Measurements from ENCODE around the gene PTPRN2. TPM values are rescaled to one million over a fixed set of nuclear protein-coding genes. Genes with fewer than 3 reads are reported as not detected.

Gene PTPRN2
- total RNA-seq, 2 experiments from 2014 or later: 0.70 TPM; not detected in 1

- intact Hi-C loops (cut with micrococcal nuclease; ENCODE audit: unreplicated experiment): no loop called here
- no peak overlapping the region for H2AFZ ChIP-seq (ENCODE audit: low read length)
- ChIA-PET POLR2A (no interaction called here), CTCF (ENCODE audit: unreplicated experiment) (no interaction called here)
- H3K79me2 ChIP-seq (ENCODE audit: insufficient read depth, low read depth, low read length): no peaks in the 10 kb centered on the region
- no peak for TF ChIP-seq CTCF (conservative IDR thresholded peaks at IDR 0.05; ENCODE audit: low read length)
- TF ChIP-seq EZH2phosphoT487 (IDR thresholded peaks at IDR 0.05; ENCODE audit: borderline replicate concordance, low read depth, low read length): no peak
- DNase-seq (ENCODE audit: low spot score): no peak
- no peaks in the 10 kb centered on the region for H4K20me1 ChIP-seq (ENCODE audit: insufficient read depth, low read length)
- H3K9me2 ChIP-seq (ENCODE audit: insufficient read depth, low read length): no peaks in the 10 kb centered on the region
- H3K27ac ChIP-seq (ENCODE audit: low read depth, low read length, poor library complexity, severe bottlenecking): no peak overlapping the region
- BruUV-seq (replicated peaks): no TSS peak
- peaks cover 20% of the 10 kb centered on the region; the same call in 1 of the 2 replicates for H3K36me3 ChIP-seq (ENCODE audit: insufficient read depth, low read length)
- no peak overlapping the region for H3K4me3 ChIP-seq (ENCODE audit: low read depth, low read length, poor library complexity, severe bottlenecking)
- no peak overlapping the region for H3K4me2 ChIP-seq (ENCODE audit: low read length)
- no peaks in the 10 kb centered on the region for H3K4me1 ChIP-seq (ENCODE audit: insufficient read depth, low read length, poor library complexity, severe bottlenecking)
- H3K9me3 ChIP-seq (ENCODE audit: low read length): no peaks in the 10 kb centered on the region
Observed at GRCh38 chr7:158602905-158603772, 15.5 kb upstream of the PTPRN2 start.

- no peaks in the 10 kb centered on the region for H3K9me3 ChIP-seq (ENCODE audit: low read length)
- peaks cover 13% of the 10 kb centered on the region; the same call in 1 of the 2 replicates for H3K36me3 ChIP-seq (ENCODE audit: insufficient read depth, low read length)
- ChIA-PET POLR2A (no interaction called here), CTCF (ENCODE audit: unreplicated experiment) (no interaction called here)
- H4K20me1 ChIP-seq (ENCODE audit: insufficient read depth, low read length): no peaks in the 10 kb centered on the region
- TF ChIP-seq EZH2phosphoT487 (IDR thresholded peaks at IDR 0.05; ENCODE audit: borderline replicate concordance, low read depth, low read length) (no peak), CTCF (conservative IDR thresholded peaks at IDR 0.05; ENCODE audit: low read length) (no peak)
- H3K4me2 ChIP-seq (ENCODE audit: low read length): no peak overlapping the region
- DNase-seq (ENCODE audit: low spot score): no peak
- intact Hi-C loops (cut with micrococcal nuclease; ENCODE audit: unreplicated experiment): no loop called here
- H3K79me2 ChIP-seq (ENCODE audit: insufficient read depth, low read depth, low read length): no peaks in the 10 kb centered on the region
- no peaks in the 10 kb centered on the region for H3K4me1 ChIP-seq (ENCODE audit: insufficient read depth, low read length, poor library complexity, severe bottlenecking)
- no peaks in the 10 kb centered on the region for H3K9me2 ChIP-seq (ENCODE audit: insufficient read depth, low read length)
- no peak overlapping the region for H2AFZ ChIP-seq (ENCODE audit: low read length)
- no TSS peak for BruUV-seq (replicated peaks)
- no peak overlapping the region for H3K4me3 ChIP-seq (ENCODE audit: low read depth, low read length, poor library complexity, severe bottlenecking)
- no peak overlapping the region for H3K27ac ChIP-seq (ENCODE audit: low read depth, low read length, poor library complexity, severe bottlenecking)
Observed at GRCh38 chr7:158602041-158602440, 14.4 kb upstream of the PTPRN2 start.

GRCh38 chr7:158601090-158601489, 13.5 kb upstream of the PTPRN2 start:
- ChIA-PET POLR2A (no interaction called here), CTCF (ENCODE audit: unreplicated experiment) (no interaction called here)
- Histone ChIP-seq H4K20me1 (ENCODE audit: insufficient read depth, low read length) (no peaks in the 10 kb centered on the region), H3K36me3 (ENCODE audit: insufficient read depth, low read length) (0 out of 2 replicates have a peak, but pooled peaks cover 4% of the 10 kb centered on the region), H3K9me2 (ENCODE audit: insufficient read depth, low read length) (no peaks in the 10 kb centered on the region), H3K4me3 (ENCODE audit: low read depth, low read length, poor library complexity, severe bottlenecking) (no peak overlapping the region), H3K79me2 (ENCODE audit: insufficient read depth, low read depth, low read length) (no peaks in the 10 kb centered on the region), H3K4me2 (ENCODE audit: low read length) (no peak overlapping the region), H2AFZ (ENCODE audit: low read length) (no peak overlapping the region), H3K9me3 (ENCODE audit: low read length) (no peaks in the 10 kb centered on the region), H3K27ac (ENCODE audit: low read depth, low read length, poor library complexity, severe bottlenecking) (no peak overlapping the region), H3K4me1 (ENCODE audit: insufficient read depth, low read length, poor library complexity, severe bottlenecking) (no peaks in the 10 kb centered on the region)
- TF ChIP-seq CTCF (conservative IDR thresholded peaks at IDR 0.05; ENCODE audit: low read length) (no peak), EZH2phosphoT487 (IDR thresholded peaks at IDR 0.05; ENCODE audit: borderline replicate concordance, low read depth, low read length) (no peak)
- intact Hi-C loops (cut with micrococcal nuclease; ENCODE audit: unreplicated experiment): no loop called here
- DNase-seq (ENCODE audit: low spot score): no peak
- no TSS peak for BruUV-seq (replicated peaks)

All from OCI-LY7 (cell line).